Activated T-cell treated with anti-CD3 and anti-CD28 coated beads, Interleukin-2, amount 50 U/mL, for 72 hours (primary cell): ENCODE data around the gene ASIC3. TPM values are rescaled to one million over a fixed set of nuclear protein-coding genes. Genes with fewer than 3 reads are reported as not detected.

Source experiments
- ATAC-seq, 2 donors: fragments of 150-1000 bp; cut with Tn5 transposase; replicated peaks in 1 of 2; 2 replicates each; pipeline ENCODE4 v1.10.0; 2021; ENCODE audit warnings: moderate library complexity in 2 of 2, mild to moderate bottlenecking in 1 of 2
- DNase-seq, 2 donors: peaks; one replicate each; pipeline ENCODE4 v3.0.0; 2021 to 2022; ENCODE audit warnings: mixed read lengths in 1 of 2
- H3K27ac Mint-ChIP-seq: one replicate; pipeline ENCODE4 v1.8.0; 2022; ENCODE audit warnings: mild to moderate bottlenecking, moderate library complexity, mixed read lengths
- H3K27me3 Mint-ChIP-seq: one replicate; pipeline ENCODE4 v1.8.0; 2022; ENCODE audit warnings: low read depth, mixed read lengths
- H3K36me3 Mint-ChIP-seq, 2 donors: one replicate each; pipeline ENCODE4 v1.8.0; 2022; ENCODE audit warnings: mixed read lengths in 2 of 2, mild to moderate bottlenecking in 1 of 2; ENCODE audit not compliant: insufficient read depth in 2 of 2
- H3K4me1 Mint-ChIP-seq: one replicate; pipeline ENCODE4 v1.8.0; 2022; ENCODE audit warnings: low read depth, mixed read lengths
- H3K4me3 Mint-ChIP-seq, 2 donors: one replicate each; pipeline ENCODE4 v1.8.0; 2022; ENCODE audit warnings: mild to moderate bottlenecking in 2 of 2, mixed read lengths in 2 of 2, moderate library complexity in 2 of 2
- H3K9me3 Mint-ChIP-seq, 2 donors: one replicate each; pipeline ENCODE4 v1.8.0; 2022; ENCODE audit warnings: mixed read lengths in 2 of 2
- total RNA-seq, 2 donors: library from RNA; stranded (reverse); gene quantifications; one replicate each; pipeline ENCODE4 v1.2.3, GENCODE V29; 2022

Gene ASIC3
- total RNA-seq, 2 donors from 2014 or later, result 14.4 to 15.7 TPM

DNA sequence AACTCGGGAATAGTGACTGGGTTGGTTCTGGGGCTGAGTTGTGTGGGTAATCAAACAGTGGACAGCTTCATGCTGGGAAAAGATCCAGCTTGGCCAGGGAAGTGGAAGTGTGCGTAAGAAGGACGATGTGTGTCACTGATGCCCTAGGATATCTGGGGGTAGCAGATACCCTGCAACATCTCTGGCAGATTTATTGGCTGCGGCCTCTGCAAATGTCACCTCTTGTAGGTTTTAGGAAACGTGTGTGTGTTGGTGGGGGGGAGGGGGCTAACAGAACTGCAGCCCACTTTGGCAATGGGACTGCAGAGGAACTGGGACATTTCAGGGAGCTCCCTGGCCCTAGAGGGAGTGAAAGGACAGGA is 37.0 kb downstream of the ASIC3 start:
- no peak for DNase-seq
- Mint-ChIP-seq H3K4me1 (peaks cover 43% of the 10 kb centered on the region), H3K4me3 (peak overlapping the region; percentile 72 to 93), H3K27ac (no peak overlapping the region), H3K36me3 (peaks cover 0 to 3% of the 10 kb centered on the region in 2 donors), H3K9me3 (no peaks in the 10 kb centered on the region), H3K27me3 (peaks cover 15% of the 10 kb centered on the region)
- ATAC-seq, result no peak

DNA sequence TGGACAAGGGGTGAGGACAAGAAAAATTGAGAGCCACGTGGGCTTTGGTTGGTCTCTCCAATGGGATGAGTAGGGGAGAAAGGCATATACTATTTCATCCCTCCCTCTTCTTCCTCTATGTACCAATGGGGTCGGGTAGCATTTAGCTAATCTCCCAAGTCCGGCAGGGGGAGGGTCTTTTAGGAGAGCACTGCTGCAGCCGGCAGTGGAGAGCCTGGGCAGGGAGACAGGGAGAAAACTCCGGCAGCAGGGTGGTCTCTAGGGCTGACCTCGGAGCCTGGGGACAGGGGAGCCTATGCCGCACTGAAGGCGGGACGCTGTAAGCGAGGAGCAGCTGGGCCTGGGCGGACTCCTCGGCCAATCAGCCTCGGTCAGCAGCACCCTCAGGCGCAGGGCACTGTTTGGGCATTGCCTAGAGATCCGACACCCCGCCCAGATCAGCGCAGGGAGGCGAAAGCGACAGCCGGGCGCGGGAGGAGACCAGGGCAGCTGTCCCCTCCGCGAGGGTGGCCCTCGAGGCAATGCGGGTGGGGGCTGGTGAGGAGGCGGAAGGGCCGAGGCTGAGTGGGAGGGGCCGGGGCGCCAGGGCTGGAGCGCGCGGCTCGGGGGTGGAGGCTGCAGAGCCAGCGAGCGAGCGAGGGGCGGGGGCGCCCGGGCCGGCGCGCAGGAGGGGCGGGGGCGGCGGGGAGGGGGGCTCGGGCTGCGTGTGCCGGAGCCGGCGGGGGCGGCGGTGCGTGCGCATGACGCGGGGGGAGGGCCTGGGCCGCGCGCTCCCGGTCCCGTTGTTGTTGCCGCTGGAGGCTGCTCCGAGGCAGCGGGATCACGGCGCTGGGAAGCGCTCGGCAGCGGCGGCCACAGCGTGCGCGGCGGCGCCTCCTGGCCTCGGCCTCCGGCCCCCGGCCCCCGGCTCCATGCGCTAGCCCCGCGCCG is 37.6 kb downstream of the ASIC3 start, which contains the start of gene AGAP3:
Gene AGAP3, plus strand, starts transcription at position 785 of the 930 bp plus-strand sequence. CDS start 267 bp downstream, outside the sequence.
- H3K9me3 Mint-ChIP-seq, result no peaks in the 10 kb centered on the region

DNA sequence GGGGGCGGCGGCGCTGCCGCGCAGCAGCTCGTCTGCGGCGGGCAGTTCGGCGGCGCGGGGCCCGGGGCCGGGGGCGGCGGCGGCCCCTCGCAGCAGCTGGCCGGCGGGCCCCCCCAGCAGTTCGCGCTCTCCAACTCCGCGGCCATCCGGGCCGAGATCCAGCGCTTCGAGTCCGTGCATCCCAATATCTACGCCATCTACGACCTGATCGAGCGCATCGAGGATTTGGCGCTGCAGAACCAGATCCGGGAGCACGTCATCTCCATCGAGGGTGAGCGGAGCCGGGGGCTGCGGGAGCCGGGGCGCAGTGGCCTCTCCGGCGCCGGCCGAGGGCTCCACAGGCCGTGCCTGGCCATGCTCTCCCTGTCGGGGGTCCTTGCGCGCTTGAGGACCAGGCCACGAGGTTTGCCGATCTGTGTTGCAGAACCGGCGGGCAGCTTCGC is 38.5 kb downstream of the ASIC3 start:
- peaks cover 0 to 3% of the 10 kb centered on the region in 2 donors for H3K36me3 Mint-ChIP-seq
- peaks cover 15% of the 10 kb centered on the region for H3K27me3 Mint-ChIP-seq
- no peak overlapping the region for H3K27ac Mint-ChIP-seq
- peak overlapping the region; percentile 87 to 88 for H3K4me3 Mint-ChIP-seq
- H3K9me3 Mint-ChIP-seq, result no peaks in the 10 kb centered on the region
- DNase-seq (peak; percentile 44 to 48), ATAC-seq (peak; percentile 8 to 23)
- H3K4me1 Mint-ChIP-seq, result peaks cover 42% of the 10 kb centered on the region

More for the DNA sequence above, 37.6 kb downstream of the ASIC3 start, which contains the start of gene AGAP3:
- peak within 1 kb of the TSS; percentile 87 to 93 for H3K4me3 Mint-ChIP-seq
- peaks cover 15% of the 10 kb centered on the region for H3K27me3 Mint-ChIP-seq
- H3K4me1 Mint-ChIP-seq, result peaks cover 43% of the 10 kb centered on the region
- peaks cover 0 to 3% of the 10 kb centered on the region in 2 donors for H3K36me3 Mint-ChIP-seq
- ATAC-seq (peak; percentile 22 to 43), DNase-seq (peak; percentile 66)
- H3K27ac Mint-ChIP-seq, result no peak within 1 kb of the TSS

GRCh38 chr7:151087245-151088018 is 39.1 kb downstream of the ASIC3 start:
- Mint-ChIP-seq H3K36me3 (peaks cover 0 to 3% of the 10 kb centered on the region in 2 donors), H3K27ac (no peak overlapping the region), H3K9me3 (no peaks in the 10 kb centered on the region), H3K27me3 (peaks cover 15% of the 10 kb centered on the region), H3K4me1 (peaks cover 36% of the 10 kb centered on the region), H3K4me3 (peak overlapping the region; percentile 87 to 88)
- DNase-seq, result peak; percentile 49 to 61
- peak; percentile 36 to 44 for ATAC-seq

DNA sequence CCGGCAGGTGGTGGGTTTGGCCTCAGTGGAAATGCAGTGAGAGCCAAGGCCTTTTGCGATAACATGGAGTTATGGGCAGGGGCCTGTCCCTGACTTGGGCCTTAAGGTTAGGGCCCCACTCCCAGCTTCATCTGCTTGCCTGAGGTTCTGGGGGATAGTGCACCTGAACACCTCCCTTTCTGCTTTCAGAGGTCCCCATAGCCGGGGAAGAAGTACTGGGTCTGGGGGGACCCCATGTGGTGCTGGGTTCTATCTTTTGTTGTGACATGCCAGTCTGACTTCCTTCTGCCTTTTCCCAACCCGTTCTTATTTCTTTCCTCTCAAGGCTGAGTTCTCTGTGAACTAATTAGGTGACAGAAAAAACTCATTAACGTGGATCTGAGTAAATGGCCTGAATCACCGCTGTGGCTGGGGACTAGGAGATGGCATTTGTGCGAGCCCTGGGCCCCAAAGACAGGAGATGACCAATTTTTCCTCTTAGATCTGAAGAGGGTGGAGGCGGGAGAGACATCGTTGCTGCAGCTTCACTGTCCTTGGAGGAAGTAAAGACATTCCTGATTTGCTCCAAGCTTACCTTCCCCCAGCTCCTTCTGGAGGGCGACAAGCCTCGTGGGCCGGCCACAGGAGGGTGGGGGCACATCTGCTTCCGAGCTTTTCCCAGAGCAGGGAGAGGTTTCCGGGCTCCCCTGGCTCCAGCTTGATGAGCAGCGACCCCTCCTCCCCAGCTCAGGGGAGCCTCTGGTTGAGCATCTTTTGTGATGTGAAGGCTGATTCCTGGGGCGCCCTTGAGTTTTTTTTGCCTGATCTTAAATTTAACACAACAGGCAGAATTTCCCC is 39.9 kb downstream of the ASIC3 start:
- peaks cover 30% of the 10 kb centered on the region for H3K4me1 Mint-ChIP-seq
- H3K9me3 Mint-ChIP-seq, result no peaks in the 10 kb centered on the region
- H3K4me3 Mint-ChIP-seq, result peak overlapping the region; percentile 87 to 88
- DNase-seq (no peak), ATAC-seq (no peak)
- peak overlapping the region; percentile 19 for H3K27ac Mint-ChIP-seq
- H3K27me3 Mint-ChIP-seq, result peaks cover 15% of the 10 kb centered on the region
- peaks cover 0 to 3% of the 10 kb centered on the region in 2 donors for H3K36me3 Mint-ChIP-seq

GRCh38 chr7:151088856-151089699 is 40.7 kb downstream of the ASIC3 start:
- Mint-ChIP-seq H3K4me1 (peaks cover 30% of the 10 kb centered on the region), H3K27me3 (peaks cover 15% of the 10 kb centered on the region), H3K36me3 (peaks cover 0 to 3% of the 10 kb centered on the region in 2 donors), H3K9me3 (no peaks in the 10 kb centered on the region), H3K27ac (no peak overlapping the region), H3K4me3 (peak overlapping the region; percentile 70 to 88)
- ATAC-seq (no peak), DNase-seq (no peak)

DNA sequence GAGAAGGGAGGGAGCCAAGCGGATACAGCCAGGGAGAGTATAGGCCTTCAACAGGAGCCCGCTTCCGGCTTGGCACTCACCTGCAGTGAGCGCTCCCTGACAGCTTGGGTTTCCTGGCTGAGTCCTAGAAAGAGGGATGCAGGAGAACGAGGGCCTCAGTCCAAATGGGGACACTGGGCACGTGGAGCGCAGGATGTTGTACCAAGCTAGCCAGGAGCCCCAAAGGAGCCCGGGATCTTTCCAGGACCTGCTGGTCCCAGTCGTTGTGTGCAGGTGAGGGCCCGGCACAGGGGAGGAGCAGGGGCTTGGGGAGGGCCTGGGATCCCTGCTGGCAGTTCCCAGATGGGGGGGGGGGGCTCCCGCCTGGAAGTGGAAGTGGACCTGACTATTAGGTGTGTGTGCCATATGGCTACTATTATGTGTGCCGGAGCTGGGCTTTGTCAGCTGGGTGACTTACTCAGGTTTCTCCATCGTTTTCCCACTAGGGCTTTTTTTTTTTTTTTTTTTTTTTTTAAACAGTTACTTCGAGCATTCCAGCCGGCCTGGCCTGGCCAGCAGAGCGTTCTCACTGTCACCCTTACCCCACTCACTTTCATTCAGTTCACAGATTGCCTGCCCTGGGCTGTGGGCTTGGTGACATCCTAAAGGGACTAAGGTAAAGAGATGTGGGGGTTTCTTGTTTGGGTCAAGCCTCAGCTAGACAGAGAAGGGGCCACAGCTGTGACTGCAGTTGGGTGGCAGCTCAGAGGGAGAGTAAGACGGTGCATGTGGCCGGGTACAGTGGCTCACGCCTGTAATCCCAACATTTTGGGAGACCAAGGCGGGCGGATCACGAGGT is 41.8 kb downstream of the ASIC3 start:
- Mint-ChIP-seq H3K27me3 (peaks cover 8% of the 10 kb centered on the region), H3K27ac (peak overlapping the region; percentile 63), H3K9me3 (no peaks in the 10 kb centered on the region), H3K4me3 (no peak overlapping the region), H3K36me3 (peaks cover 0 to 3% of the 10 kb centered on the region in 2 donors), H3K4me1 (peaks cover 28% of the 10 kb centered on the region)
- ATAC-seq (no peak), DNase-seq (no peak)

- no peak for DNase-seq
- Mint-ChIP-seq H3K4me1 (peaks cover 19% of the 10 kb centered on the region), H3K27me3 (no peaks in the 10 kb centered on the region), H3K4me3 (no peak overlapping the region), H3K36me3 (peaks cover 0 to 2% of the 10 kb centered on the region in 2 donors), H3K27ac (no peak overlapping the region), H3K9me3 (no peaks in the 10 kb centered on the region)
- ATAC-seq, result no peak
Observed at GRCh38 chr7:151091003-151091402, 42.7 kb downstream of the ASIC3 start.

GRCh38 chr7:151091431-151091830 is 43.1 kb downstream of the ASIC3 start:
- Mint-ChIP-seq H3K36me3 (peaks cover 0 to 2% of the 10 kb centered on the region in 2 donors), H3K27me3 (no peaks in the 10 kb centered on the region), H3K27ac (no peak overlapping the region), H3K4me3 (no peak overlapping the region), H3K9me3 (no peaks in the 10 kb centered on the region), H3K4me1 (peaks cover 19% of the 10 kb centered on the region)
- ATAC-seq (no peak), DNase-seq (peak in 1 of 2 donors; percentile 40)

DNA sequence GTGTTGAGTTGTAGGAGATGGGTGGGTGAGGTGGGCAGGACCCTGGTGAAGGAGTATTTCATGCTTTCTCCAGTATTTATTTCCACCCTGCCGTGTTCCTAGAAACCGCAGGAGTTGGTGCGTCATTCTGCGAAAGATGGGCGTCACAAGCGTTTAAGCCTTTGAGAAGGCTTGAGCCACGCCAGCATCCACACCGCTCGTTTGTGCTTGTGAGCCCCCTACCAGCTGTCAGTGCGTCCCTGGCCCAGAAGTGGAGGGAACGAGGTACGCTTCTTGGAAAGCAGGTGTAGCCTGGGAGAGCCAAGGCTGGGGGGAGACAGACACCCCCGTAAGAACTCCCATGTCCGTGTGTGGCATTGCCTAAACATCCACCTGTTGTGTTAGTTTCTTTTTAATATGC is 43.7 kb downstream of the ASIC3 start:
- no peak for DNase-seq
- H3K36me3 Mint-ChIP-seq, result no peaks in the 10 kb centered on the region
- no peak for ATAC-seq
- no peaks in the 10 kb centered on the region for H3K27me3 Mint-ChIP-seq
- peaks cover 19% of the 10 kb centered on the region for H3K4me1 Mint-ChIP-seq
- H3K9me3 Mint-ChIP-seq, result no peaks in the 10 kb centered on the region
- H3K27ac Mint-ChIP-seq, result no peak overlapping the region
- H3K4me3 Mint-ChIP-seq, result no peak overlapping the region

- Mint-ChIP-seq H3K27me3 (no peaks in the 10 kb centered on the region), H3K4me1 (peaks cover 11% of the 10 kb centered on the region), H3K4me3 (no peak overlapping the region), H3K27ac (no peak overlapping the region), H3K9me3 (no peaks in the 10 kb centered on the region), H3K36me3 (no peaks in the 10 kb centered on the region)
- DNase-seq (no peak), ATAC-seq (no peak)
Observed at GRCh38 chr7:151093748-151094147, 45.4 kb downstream of the ASIC3 start.
